IPS-18c (cell line): ENCODE data around the gene MDGA2.

Experiments
- H3K4me3 ChIP-seq: 2 replicates; pipeline ENCODE4 v1.7.0; 2013; ENCODE audit warnings: low read depth, mild to moderate bottlenecking, low read length, moderate library complexity; ENCODE audit not compliant: insufficient read depth
- H3K9me3 ChIP-seq: one replicate; pipeline ENCODE4 v1.6.1; 2013; ENCODE audit warnings: mild to moderate bottlenecking, low read length, moderate library complexity; ENCODE audit not compliant: control insufficient read depth, insufficient read depth

Gene MDGA2

DNA sequence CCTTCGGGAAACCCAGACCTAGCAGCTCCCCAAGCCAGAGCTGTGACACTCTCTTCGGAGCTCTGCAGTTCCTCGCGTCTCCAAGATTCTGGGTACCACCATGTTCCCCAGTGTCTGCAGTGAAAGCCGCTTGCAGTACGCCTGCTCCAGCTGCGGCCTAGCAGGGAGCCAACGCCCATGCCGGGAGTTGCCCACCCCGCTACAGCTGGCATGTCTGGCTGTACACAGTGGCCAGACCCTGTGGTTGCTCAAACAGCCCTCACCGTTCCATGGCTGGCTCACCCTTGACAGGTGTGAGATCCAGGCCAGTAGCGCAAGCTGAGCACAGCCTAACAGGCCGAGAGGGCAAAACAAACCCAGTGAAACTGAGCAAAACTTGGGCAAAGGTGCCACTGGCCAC lies 520.0 kb downstream of the MDGA2 start:
- Histone ChIP-seq H3K9me3 (no peaks in the 10 kb centered on the region), H3K4me3 (no peak overlapping the region)

GRCh38 chr14:47154276-47154797 lies 521.1 kb downstream of the MDGA2 start:
- Histone ChIP-seq H3K4me3 (no peak overlapping the region), H3K9me3 (no peaks in the 10 kb centered on the region)

DNA sequence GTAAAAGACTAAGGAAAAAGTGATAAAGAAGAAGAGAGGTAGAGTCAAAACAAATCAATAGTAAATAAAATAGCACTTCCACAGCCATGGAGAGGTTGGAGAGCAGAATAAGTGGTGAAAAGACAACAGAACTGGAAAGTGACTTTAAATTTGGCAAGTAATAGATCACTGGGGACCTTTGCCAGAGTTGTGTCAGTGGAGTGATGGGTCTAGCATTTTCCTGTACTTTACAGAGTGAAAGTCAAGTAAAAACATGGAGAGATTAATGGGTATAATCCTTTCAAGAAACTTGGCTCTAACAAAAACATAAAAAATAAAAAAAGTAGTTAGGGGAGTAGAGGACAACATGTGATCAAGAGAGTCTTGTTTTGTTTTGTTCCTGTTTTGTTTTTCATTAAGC lies 521.7 kb downstream of the MDGA2 start:
- Histone ChIP-seq H3K4me3 (no peak overlapping the region), H3K9me3 (no peaks in the 10 kb centered on the region)

DNA sequence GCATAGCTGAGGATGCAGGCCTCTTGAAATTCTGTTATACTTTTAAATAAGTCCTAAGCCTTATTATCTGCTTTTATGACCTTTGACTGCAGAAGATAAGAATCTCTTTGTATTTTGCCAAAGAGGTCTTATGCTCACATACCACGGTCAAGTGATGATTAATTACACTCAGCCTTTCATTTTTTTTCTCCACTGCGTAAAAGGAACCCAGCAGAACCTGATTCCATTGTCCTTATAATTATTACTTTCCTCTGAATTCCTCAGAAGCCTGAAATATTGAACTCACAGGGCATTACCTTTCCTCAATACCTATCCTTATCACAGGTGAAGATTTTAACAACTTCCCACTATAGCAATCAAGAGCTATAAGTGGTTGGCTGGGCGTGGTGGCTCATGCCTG lies 525.1 kb downstream of the MDGA2 start:
- Histone ChIP-seq H3K4me3 (no peak overlapping the region), H3K9me3 (no peaks in the 10 kb centered on the region)

- no peak overlapping the region for H3K4me3 ChIP-seq
- no peaks in the 10 kb centered on the region for H3K9me3 ChIP-seq
These were observed 526.1 kb downstream of the MDGA2 start for GRCh38 chr14:47149326-47149725.

GRCh38 chr14:47148686-47149085 lies 526.7 kb downstream of the MDGA2 start:
- no peak overlapping the region for H3K4me3 ChIP-seq
- no peaks in the 10 kb centered on the region for H3K9me3 ChIP-seq

GRCh38 chr14:47120645-47121044 lies 554.8 kb downstream of the MDGA2 start:
- no peaks in the 10 kb centered on the region for H3K9me3 ChIP-seq

DNA sequence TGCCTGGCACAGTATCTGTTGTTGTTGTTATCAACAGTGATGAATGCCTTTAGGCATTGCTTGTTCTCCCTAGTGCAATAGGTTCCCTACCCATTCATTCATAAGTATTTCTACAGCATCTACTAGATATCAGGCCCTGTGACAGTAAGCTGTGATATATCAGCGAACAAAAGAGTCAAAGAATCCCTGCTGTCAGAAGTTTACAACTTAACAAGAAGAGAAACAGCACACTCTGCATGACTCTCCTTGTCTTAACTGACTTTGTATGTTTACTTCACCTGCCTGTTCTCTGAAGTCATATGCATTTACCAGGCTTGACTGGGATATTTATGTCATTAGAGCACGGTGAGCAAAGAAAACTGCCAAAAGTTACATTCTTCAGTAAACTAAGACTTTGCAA lies 571.6 kb downstream of the MDGA2 start:
- no peak overlapping the region for H3K4me3 ChIP-seq
- H3K9me3 ChIP-seq = no peaks in the 10 kb centered on the region

More at GRCh38 chr14:47120645-47121044, 554.8 kb downstream of the MDGA2 start:
- H3K4me3 ChIP-seq = no peak overlapping the region

- no peak overlapping the region for H3K4me3 ChIP-seq
- H3K9me3 ChIP-seq = no peaks in the 10 kb centered on the region
These were observed 572.9 kb downstream of the MDGA2 start for GRCh38 chr14:47102472-47102871.

- no peak overlapping the region for H3K4me3 ChIP-seq
- peaks cover 2% of the 10 kb centered on the region for H3K9me3 ChIP-seq
These were observed 589.7 kb downstream of the MDGA2 start for GRCh38 chr14:47085678-47086077.

- H3K4me3 ChIP-seq = no peak overlapping the region
These were observed 610.1 kb downstream of the MDGA2 start for GRCh38 chr14:47065326-47065725.

DNA sequence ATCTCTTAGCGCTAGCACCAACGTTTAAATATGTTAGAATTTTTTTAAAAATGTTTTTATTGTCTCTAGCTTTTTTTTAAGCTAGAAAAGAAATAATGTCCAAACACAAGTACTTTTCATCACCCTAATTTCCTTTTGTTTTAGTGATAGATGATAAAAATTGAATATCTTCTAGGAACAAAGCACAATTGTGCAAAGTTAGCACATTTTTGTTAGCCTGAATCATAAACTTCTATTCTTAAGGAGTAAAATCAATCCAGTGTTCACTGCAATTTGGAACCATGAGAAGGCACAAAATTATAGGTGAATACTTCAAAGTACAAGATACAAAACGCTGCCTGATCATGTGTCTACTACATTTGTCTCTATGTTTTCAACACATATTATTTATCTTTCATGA lies 615.4 kb downstream of the MDGA2 start:
- Histone ChIP-seq H3K4me3 (no peak overlapping the region), H3K9me3 (no peaks in the 10 kb centered on the region)

More at GRCh38 chr14:47065326-47065725, 610.1 kb downstream of the MDGA2 start:
- H3K9me3 ChIP-seq = no peaks in the 10 kb centered on the region

DNA sequence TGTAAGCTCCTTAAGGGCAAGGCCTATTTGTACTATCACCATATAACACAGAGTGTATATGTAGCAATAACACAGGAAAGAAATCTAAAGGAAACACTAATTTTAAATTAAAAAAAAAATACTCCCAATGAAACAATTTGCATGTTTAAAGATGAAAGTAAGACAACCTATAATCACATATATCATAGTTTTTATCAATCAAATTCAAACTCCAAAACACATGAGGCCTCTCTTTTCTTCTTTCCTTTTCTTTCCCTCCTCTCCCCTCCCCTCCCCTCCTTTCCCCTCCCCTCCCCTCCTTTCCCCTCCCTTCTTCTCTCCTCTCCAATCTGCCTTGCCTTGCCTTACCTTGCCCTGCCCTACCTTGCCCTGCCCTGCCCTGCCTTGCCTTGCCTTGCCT lies 618.0 kb downstream of the MDGA2 start:
- Histone ChIP-seq H3K4me3 (no peak overlapping the region), H3K9me3 (no peaks in the 10 kb centered on the region)

- no peaks in the 10 kb centered on the region for H3K9me3 ChIP-seq
- no peak overlapping the region for H3K4me3 ChIP-seq
These were observed 630.6 kb downstream of the MDGA2 start for GRCh38 chr14:47044841-47045240.

GRCh38 chr14:47040550-47040949 lies 634.9 kb downstream of the MDGA2 start:
- Histone ChIP-seq H3K9me3 (no peaks in the 10 kb centered on the region), H3K4me3 (no peak overlapping the region)

DNA sequence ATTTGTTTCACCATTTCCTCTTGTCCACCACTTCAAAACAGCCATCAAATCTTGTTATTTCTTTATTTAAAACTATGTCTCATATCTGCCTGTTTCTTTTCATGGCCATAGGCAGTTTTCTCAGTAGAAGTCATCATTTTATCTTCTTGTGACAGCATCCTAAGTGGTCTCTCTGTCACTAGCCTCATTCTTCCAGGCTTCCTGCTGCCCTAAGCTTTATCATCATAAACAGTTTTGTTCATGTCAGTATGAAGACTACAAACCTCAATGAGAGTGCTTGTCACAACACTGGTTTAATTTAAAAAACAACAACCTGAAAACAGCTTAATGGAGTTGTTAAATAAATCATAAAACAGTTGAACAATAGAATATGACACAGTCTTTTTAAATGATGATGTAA lies 636.1 kb downstream of the MDGA2 start:
- Histone ChIP-seq H3K9me3 (no peaks in the 10 kb centered on the region), H3K4me3 (no peak overlapping the region)

DNA sequence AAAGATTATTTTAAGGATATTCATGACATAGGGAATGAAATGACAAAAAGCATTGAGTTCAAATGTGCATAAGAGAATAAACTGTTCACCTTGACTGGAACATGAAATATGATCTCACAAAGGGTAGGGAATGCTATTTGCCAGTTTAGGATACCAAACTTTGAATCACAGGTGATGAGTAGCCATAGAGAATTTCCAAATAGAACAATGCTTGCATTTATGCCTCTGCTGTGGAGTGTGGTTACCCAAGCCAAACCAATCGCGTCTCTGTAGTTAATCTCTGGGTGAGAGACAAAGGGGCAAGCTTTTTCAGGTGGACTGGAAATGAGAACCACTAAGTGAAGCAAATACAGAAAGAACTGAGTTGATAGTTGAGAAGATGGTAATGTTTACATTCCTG lies 652.7 kb downstream of the MDGA2 start:
- Histone ChIP-seq H3K9me3 (no peaks in the 10 kb centered on the region), H3K4me3 (no peak overlapping the region)

- Histone ChIP-seq H3K9me3 (no peaks in the 10 kb centered on the region), H3K4me3 (no peak overlapping the region)
These were observed 654.9 kb downstream of the MDGA2 start for GRCh38 chr14:47020500-47020899.

DNA sequence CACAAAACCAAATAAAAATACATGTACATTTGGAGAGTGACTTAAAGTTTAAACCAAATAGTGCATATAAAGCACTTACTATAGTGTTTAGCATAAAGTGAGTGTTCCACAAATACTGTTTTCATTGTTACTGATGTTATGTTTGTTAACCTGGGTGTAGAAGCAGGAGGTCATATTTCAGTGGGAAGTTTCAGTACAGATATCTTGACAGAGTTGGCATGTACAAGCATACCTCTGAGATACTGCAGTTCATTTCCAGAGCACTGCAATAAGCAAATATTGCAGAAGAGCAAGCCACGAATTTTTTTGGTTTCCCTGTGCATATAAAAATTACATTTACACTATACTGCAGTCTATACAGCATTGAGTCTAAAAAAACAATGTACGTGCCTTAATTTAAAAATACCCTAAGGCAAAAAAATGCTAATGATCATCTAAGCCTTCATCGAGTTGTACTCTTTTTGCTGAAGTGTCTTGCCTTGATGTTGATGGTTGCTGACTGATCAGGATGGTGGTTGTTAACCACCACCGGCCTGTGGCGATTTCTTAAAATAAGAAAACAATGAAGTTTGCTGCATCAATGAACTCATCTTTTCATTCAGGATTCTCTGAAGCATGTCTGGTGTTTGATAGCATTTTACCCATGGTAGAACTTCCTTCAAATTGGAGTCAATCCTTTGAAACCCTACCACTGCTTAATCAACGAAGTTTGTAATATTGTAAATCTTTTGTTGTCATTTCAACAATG lies 662.7 kb downstream of the MDGA2 start:
- H3K4me3 ChIP-seq = no peak overlapping the region
- H3K9me3 ChIP-seq = no peaks in the 10 kb centered on the region
